HFFc6 (cell line): ENCODE measurements around the gene CACNB1. TPM values are rescaled to one million over a fixed set of nuclear protein-coding genes. Genes with fewer than 3 reads are reported as not detected.
A peak's percentile ranks its signal among the peaks of the same experiment; 100 is the strongest.

Source experiments
- DNase-seq: peaks from one replicate; pipeline ENCODE4 v3.0.0-alpha.2; 2018
- H3K27ac Mint-ChIP-seq: 2 replicates; pipeline ENCODE4 v1.8.0; 2020; ENCODE audit warnings: mild to moderate bottlenecking, mixed read lengths
- H3K27me3 Mint-ChIP-seq: 2 replicates; pipeline ENCODE4 v1.8.0; 2021; ENCODE audit warnings: mild to moderate bottlenecking, moderate library complexity, mixed read lengths; ENCODE audit not compliant: insufficient read depth
- H3K36me3 Mint-ChIP-seq: 2 replicates; pipeline ENCODE4 v1.8.0; 2021; ENCODE audit warnings: low read depth, mixed read lengths
- H3K4me1 Mint-ChIP-seq: 2 replicates; pipeline ENCODE4 v1.8.0; 2020; ENCODE audit warnings: low read depth, mixed read lengths
- H3K4me3 Mint-ChIP-seq: 2 replicates; pipeline ENCODE4 v1.8.0; 2020; ENCODE audit warnings: mild to moderate bottlenecking, moderate library complexity, mixed read lengths
- H3K9me3 Mint-ChIP-seq: 2 replicates; pipeline ENCODE4 v1.8.0; 2020; ENCODE audit warnings: mild to moderate bottlenecking, mixed read lengths
- CTCF ChIP-seq: fragments of 200-600 bp; sonication (generic); IDR thresholded peaks from 2 replicates; pipeline ENCODE4 v1.5.0; 2021; ENCODE audit warnings: antibody characterized with exemption, mild to moderate bottlenecking
- total RNA-seq, 6 experiments: library from RNA; stranded (reverse); fragmentation: NEBNext Ultra II Directional; extraction: Animal tissue kit (Norgen Biotek cat#: 25700); gene quantifications; 2 replicates in 1 of 6; 3 replicates in 5 of 6; pipeline ENCODE4 v1.2.3, GENCODE V29; 2021

The CACNB1 gene
- total RNA-seq, 6 experiments from 2014 or later: 5.1 to 7.0 (median 6.1) TPM

- Mint-ChIP-seq H3K27me3 (no peaks in the 10 kb centered on the region), H3K36me3 (peaks cover 13% of the 10 kb centered on the region), H3K4me1 (peaks cover 2% of the 10 kb centered on the region), H3K27ac (no peak overlapping the region), H3K4me3 (no peak overlapping the region), H3K9me3 (no peaks in the 10 kb centered on the region)
- TF ChIP-seq CTCF: no peak
- no peak for DNase-seq
Observed at GRCh38 chr17:39183720-39184119, 13.7 kb downstream of the CACNB1 start.

DNA sequence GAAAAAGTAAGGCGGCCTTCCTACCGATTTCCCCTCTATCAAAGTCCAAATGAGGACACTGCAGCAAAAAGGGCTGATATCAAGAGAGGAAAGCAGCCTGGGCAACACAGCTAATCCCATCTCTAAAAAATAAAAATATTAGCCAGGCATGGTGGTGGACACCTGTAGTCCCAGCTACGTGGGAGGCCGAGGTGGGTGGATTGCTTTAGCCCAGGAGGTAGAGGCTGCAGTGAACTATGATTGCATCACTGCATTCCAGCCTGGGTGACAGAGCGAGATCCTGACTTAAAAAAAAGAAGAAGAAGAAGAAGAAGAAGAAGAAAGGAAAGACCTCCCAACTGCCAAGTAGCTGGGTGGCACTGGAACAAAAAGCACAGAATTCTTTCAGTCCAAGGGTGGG lies 14.4 kb downstream of the CACNB1 start:
- H3K9me3 Mint-ChIP-seq: no peaks in the 10 kb centered on the region
- H3K27ac Mint-ChIP-seq: no peak overlapping the region
- peaks cover 19% of the 10 kb centered on the region for H3K36me3 Mint-ChIP-seq
- H3K4me3 Mint-ChIP-seq: no peak overlapping the region
- no peak for DNase-seq
- TF ChIP-seq CTCF: no peak
- H3K27me3 Mint-ChIP-seq: no peaks in the 10 kb centered on the region
- peaks cover 9% of the 10 kb centered on the region for H3K4me1 Mint-ChIP-seq

- no peak for DNase-seq
- Mint-ChIP-seq H3K27ac (no peak overlapping the region), H3K4me1 (peaks cover 19% of the 10 kb centered on the region), H3K9me3 (no peaks in the 10 kb centered on the region), H3K27me3 (peaks cover 1% of the 10 kb centered on the region; the same call in 1 of the 2 replicates), H3K36me3 (peaks cover 37% of the 10 kb centered on the region), H3K4me3 (no peak overlapping the region)
- no peak for TF ChIP-seq CTCF
Observed at GRCh38 chr17:39181303-39181702, 16.2 kb downstream of the CACNB1 start.

GRCh38 chr17:39178536-39178935 lies 18.9 kb downstream of the CACNB1 start:
- Mint-ChIP-seq H3K4me3 (no peak overlapping the region), H3K9me3 (no peaks in the 10 kb centered on the region), H3K36me3 (peaks cover 37% of the 10 kb centered on the region), H3K4me1 (peaks cover 28% of the 10 kb centered on the region), H3K27me3 (peaks cover 1% of the 10 kb centered on the region; the same call in 1 of the 2 replicates), H3K27ac (peak overlapping the region; percentile 31)
- DNase-seq: peak; percentile 38
- TF ChIP-seq CTCF: no peak

DNA sequence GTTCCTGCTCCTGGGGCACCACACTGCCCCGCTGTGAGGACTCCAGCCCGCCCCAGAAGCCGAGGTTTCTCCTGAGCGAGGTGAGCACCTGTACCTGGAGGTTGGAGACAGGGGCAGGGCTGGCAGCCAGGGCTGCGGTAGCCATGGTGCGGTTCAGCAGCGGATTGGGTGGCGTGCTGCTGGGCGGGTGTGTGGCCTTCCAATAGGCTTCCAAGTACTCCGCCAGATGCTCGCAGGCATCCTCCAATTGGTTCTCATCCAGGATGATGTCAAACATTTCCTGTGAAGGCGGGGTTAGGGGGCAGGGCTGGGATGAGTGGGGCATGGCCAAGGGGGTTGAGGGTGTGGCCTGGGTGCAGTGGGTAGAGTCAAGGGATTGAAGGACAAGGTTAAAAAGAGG lies 20.2 kb downstream of the CACNB1 start:
- Mint-ChIP-seq H3K27ac (no peak overlapping the region; the same call in 1 of the 2 replicates), H3K36me3 (peaks cover 27% of the 10 kb centered on the region), H3K4me3 (no peak overlapping the region), H3K4me1 (peaks cover 28% of the 10 kb centered on the region), H3K27me3 (peaks cover 1% of the 10 kb centered on the region; the same call in 1 of the 2 replicates), H3K9me3 (no peaks in the 10 kb centered on the region)
- DNase-seq: no peak
- no peak for TF ChIP-seq CTCF

GRCh38 chr17:39175695-39176093 lies 21.8 kb downstream of the CACNB1 start:
- Mint-ChIP-seq H3K4me3 (no peak overlapping the region), H3K27ac (peak overlapping the region; percentile 21; the same call in 1 of the 2 replicates), H3K4me1 (peaks cover 28% of the 10 kb centered on the region), H3K36me3 (peaks cover 27% of the 10 kb centered on the region), H3K27me3 (peaks cover 5% of the 10 kb centered on the region; the same call in 1 of the 2 replicates), H3K9me3 (no peaks in the 10 kb centered on the region)
- DNase-seq: no peak
- TF ChIP-seq CTCF: no peak
